IPS-NIHi7 (cell line): ENCODE results near the gene STXBP2.

ENCODE experiments used
- DNase-seq: peaks from one replicate; pipeline ENCODE4 v3.0.0; 2012; ENCODE audit warnings: mixed read lengths; ENCODE audit errors: extremely low spot score

Gene STXBP2

GRCh38 chr19:7632340-7633203 lies 4.3 kb upstream of the STXBP2 start:
- DNase-seq = no peak

- DNase-seq = no peak
These were observed 3.2 kb upstream of the STXBP2 start, which contains the start of gene PCP2 for GRCh38 chr19:7633698-7634097. TSS of gene PCP2 (minus strand) at chr19:7633719. CDS start at chr19:7633457, 262 bp downstream.

GRCh38 chr19:7635670-7636069 lies 1.2 kb upstream of the STXBP2 start:
- no peak for DNase-seq

- no peak for DNase-seq
These were observed 606 bp upstream of the STXBP2 start for GRCh38 chr19:7636317-7636690.

- DNase-seq = no peak
These were observed 705 bp downstream of the STXBP2 start for GRCh38 chr19:7637374-7638256.

GRCh38 chr19:7638802-7639465 lies 2.0 kb downstream of the STXBP2 start:
- DNase-seq = no peak

GRCh38 chr19:7639863-7640348 lies 3.0 kb downstream of the STXBP2 start:
- DNase-seq = no peak

GRCh38 chr19:7640803-7641202 lies 3.9 kb downstream of the STXBP2 start:
- DNase-seq = no peak

- DNase-seq = no peak
These were observed 4.7 kb downstream of the STXBP2 start for GRCh38 chr19:7641290-7642276.

GRCh38 chr19:7642295-7643030 lies 5.6 kb downstream of the STXBP2 start:
- no peak for DNase-seq

- DNase-seq = no peak
These were observed 6.1 kb downstream of the STXBP2 start for GRCh38 chr19:7643031-7643415.

- DNase-seq = peak; percentile 69
These were observed 7.0 kb downstream of the STXBP2 start for GRCh38 chr19:7643629-7644549.

- no peak for DNase-seq
These were observed 7.6 kb downstream of the STXBP2 start for GRCh38 chr19:7644550-7644877.

GRCh38 chr19:7645163-7645562 lies 8.3 kb downstream of the STXBP2 start:
- DNase-seq = no peak

GRCh38 chr19:7645656-7646425 lies 8.9 kb downstream of the STXBP2 start:
- no peak for DNase-seq

GRCh38 chr19:7646426-7646700 lies 9.5 kb downstream of the STXBP2 start:
- no peak for DNase-seq

- DNase-seq = no peak
These were observed 10.2 kb downstream of the STXBP2 start for GRCh38 chr19:7647156-7647555.

- DNase-seq = no peak
These were observed 11.5 kb downstream of the STXBP2 start for GRCh38 chr19:7648265-7649014.
